ENCODE data around the gene ENDOD1.

GRCh38 chr11:95134491-95134890 lies 44.8 kb downstream of the ENDOD1 start:
- TF ChIP-seq, protein P1, sequence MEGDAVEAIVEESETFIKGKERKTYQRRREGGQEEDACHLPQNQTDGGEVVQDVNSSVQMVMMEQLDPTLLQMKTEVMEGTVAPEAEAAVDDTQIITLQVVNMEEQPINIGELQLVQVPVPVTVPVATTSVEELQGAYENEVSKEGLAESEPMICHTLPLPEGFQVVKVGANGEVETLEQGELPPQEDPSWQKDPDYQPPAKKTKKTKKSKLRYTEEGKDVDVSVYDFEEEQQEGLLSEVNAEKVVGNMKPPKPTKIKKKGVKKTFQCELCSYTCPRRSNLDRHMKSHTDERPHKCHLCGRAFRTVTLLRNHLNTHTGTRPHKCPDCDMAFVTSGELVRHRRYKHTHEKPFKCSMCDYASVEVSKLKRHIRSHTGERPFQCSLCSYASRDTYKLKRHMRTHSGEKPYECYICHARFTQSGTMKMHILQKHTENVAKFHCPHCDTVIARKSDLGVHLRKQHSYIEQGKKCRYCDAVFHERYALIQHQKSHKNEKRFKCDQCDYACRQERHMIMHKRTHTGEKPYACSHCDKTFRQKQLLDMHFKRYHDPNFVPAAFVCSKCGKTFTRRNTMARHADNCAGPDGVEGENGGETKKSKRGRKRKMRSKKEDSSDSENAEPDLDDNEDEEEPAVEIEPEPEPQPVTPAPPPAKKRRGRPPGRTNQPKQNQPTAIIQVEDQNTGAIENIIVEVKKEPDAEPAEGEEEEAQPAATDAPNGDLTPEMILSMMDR (IDR thresholded peaks at IDR 0.05): no peak
- TF ChIP-seq POLR2A (IDR thresholded peaks at IDR 0.05; ENCODE audit: low read length): no peak
- TF ChIP-seq EP300 (IDR thresholded peaks at IDR 0.05): no peak
- no peak for TF ChIP-seq ZC3H11A (IDR thresholded peaks at IDR 0.05)
- no peak for TF ChIP-seq RNF2 (IDR thresholded peaks at IDR 0.05; ENCODE audit: borderline replicate concordance, low read depth)
- no peak for TF ChIP-seq RFX5 (IDR thresholded peaks at IDR 0.05)
- TF ChIP-seq, protein P2, sequence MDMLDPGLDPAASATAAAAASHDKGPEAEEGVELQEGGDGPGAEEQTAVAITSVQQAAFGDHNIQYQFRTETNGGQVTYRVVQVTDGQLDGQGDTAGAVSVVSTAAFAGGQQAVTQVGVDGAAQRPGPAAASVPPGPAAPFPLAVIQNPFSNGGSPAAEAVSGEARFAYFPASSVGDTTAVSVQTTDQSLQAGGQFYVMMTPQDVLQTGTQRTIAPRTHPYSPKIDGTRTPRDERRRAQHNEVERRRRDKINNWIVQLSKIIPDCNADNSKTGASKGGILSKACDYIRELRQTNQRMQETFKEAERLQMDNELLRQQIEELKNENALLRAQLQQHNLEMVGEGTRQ (IDR thresholded peaks at IDR 0.05): no peak
- no peak for TF ChIP-seq NFE2L2 (conservative IDR thresholded peaks at IDR 0.05; ENCODE audit: low read length)
- TF ChIP-seq RAD21 (conservative IDR thresholded peaks at IDR 0.05 in 1 of 2, IDR thresholded peaks at IDR 0.05 in 1 of 2): no peak
- TF ChIP-seq ZFP36 (IDR thresholded peaks at IDR 0.05; ENCODE audit: borderline replicate concordance, partially characterized antibody): no peak
- TF ChIP-seq BHLHE40 (IDR thresholded peaks at IDR 0.05; ENCODE audit: low read depth, low read length): no peak
- no peak for TF ChIP-seq CBX8 (IDR thresholded peaks at IDR 0.05)

Data from A549 (cell line).